ENCODE results near the gene SPAG16.
A peak's percentile ranks its signal among the peaks of the same experiment; 100 is the strongest.
"Not testable (repeated sequence)": the region's sequence is repeated elsewhere in the genome, so short reads cannot be mapped to it uniquely, and the experiment has no call there.

Gene SPAG16

GRCh38 chr2:213848631-213849030 lies 564.4 kb downstream of the SPAG16 start:
- no peak for ATAC-seq

- no peak for ATAC-seq
Observed at GRCh38 chr2:213861638-213862037, 577.4 kb downstream of the SPAG16 start.

DNA sequence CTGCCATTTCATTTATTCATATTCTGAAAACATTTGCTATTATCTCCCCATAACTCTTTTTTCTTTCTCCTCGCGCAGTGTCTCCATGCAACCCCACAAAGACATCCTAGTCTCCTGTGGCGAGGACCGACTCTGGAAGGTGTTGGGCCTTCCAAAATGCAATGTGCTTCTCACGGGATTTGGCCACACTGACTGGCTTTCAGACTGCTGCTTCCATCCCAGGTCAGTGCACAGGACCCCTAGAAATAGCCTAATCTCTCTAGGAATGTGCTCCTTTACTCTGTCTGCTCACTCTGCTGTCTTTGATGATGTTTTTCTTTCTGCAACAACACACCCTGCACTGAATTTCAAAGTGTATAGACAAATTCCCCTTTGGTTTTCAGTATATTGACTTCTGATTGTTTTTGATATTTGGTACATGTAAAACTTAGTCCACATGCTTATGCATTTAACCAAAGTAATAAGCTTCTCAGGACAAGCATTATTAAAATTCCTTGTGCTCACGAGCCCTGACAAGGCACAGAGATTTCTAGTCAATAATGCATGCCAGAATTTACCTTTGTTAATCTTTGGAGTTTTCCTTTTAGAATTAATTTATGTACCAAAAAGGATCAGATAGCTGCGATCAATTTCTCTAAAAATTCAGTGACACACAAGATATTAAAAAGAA lies 578.3 kb downstream of the SPAG16 start:
- ATAC-seq: no peak

- ATAC-seq: no peak
Observed at GRCh38 chr2:213863541-213863940, 579.3 kb downstream of the SPAG16 start.

DNA sequence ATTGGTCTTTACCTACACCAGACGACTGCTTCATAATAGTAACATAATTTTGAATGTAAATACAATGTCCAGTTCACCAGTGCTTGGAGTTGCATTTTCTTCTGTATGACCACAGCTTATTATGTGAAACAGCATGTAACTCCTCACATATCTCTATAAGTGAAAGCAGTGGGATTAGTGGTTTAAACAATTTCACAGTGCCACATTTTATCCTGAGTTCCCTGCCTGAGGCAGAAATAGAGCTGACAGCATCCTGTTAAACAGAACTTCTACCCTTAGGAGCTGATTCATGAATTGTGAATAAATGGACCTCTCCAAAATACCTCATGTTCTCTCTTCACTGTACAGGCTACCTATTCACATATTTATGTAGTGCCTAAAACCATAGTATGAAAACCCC lies 584.3 kb downstream of the SPAG16 start:
- no peak for ATAC-seq

- no peak for ATAC-seq
Observed at GRCh38 chr2:213885485-213885884, 601.2 kb downstream of the SPAG16 start.

DNA sequence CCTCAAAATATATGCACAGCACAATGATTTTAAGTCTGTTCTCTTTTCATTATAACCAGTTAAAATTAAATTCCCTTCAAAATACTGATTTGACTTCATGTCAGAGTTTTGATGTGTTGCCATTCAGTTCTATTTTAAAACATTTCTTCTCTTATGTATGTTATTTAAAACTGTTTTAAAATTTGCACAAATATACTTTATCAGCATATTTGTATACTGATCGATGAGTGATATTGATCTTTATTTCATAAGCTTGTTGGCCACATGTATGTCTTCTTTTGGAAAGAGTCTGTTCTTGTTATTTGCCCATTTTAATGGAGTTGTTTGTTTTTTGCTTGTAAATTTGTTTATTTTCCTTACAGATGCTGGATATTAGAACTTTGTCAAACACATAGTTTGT lies 630.2 kb downstream of the SPAG16 start:
- no peak for ATAC-seq

GRCh38 chr2:213920014-213920413 lies 635.8 kb downstream of the SPAG16 start:
- no peak for ATAC-seq

DNA sequence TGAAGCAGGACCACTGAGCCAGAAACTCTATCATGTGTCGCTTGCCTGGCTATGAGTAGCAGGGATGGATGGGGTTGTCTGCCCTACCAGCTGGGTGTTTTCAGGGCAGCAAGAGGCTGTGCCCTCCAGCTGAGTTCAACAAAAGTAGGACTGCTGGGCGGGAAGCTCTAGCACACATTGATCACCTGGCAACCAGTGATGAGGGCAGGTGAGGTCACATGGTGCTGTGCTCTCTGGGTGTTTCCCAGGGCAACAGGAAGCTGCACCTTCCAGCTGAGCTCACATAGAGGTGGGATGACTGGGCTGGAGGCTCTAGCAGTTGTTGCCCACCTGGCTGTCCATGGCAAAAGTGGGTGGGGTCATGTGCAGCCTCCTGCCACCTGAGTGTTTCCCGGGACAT lies 639.3 kb downstream of the SPAG16 start:
- no peak for ATAC-seq

DNA sequence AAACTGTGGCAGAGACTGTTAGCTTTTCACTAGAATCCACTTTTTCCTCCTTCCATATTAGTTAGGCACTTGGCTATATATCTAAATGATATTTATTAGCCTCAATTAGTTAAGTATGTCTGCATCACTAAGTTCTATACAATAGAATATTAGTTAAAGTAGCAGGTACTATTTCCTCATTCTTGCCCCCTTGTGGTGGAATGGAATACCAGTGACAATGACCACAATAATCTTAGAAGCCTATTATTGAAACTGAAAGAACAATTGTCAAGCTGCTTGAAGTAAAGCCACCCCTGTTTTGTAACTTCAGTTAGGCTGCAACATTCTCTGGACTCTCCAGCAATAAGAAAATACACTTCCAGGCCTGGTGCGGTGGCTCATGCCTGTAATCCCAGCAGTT lies 650.3 kb downstream of the SPAG16 start:
- ATAC-seq: peak; percentile 55 to 60

DNA sequence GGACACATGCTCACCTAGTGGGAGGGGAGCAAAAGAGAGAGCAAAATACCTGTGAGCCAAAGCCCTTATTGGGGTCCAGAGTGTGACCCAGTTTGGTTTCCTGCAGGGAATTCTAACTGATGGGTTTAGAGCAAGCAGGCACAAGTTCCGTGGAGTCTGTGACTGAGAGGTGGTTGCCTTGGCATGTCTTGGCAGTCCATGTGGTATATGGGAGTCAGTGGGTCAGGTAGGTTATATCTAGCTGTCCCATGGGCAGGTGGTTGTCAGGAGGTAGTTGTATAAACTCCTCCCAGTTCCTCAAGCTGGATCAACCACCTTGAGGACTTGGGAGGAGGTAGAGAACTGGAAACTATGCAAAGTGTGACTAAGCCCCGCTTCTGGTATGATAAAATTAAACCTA lies 673.8 kb downstream of the SPAG16 start:
- ATAC-seq: no peak

GRCh38 chr2:213959589-213959988 lies 675.3 kb downstream of the SPAG16 start:
- no peak for ATAC-seq

DNA sequence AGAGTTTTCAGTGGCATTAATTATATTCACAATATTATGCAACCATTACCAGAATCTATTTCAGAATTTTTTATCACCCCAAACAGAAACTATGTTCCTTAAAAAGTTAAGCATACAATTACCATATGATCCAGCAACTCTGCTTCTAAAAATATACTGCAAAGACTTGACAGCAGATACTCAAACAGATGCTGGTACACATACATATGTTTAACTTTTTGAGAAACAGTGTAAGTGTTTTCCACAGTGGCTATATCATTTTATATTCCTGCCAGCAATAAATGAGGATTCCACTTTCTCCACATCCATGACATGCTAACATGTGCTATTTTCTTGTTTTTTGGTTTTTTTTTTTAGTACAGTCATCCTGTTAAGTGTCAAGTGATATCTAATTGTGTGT lies 687.3 kb downstream of the SPAG16 start:
- ATAC-seq: no peak

DNA sequence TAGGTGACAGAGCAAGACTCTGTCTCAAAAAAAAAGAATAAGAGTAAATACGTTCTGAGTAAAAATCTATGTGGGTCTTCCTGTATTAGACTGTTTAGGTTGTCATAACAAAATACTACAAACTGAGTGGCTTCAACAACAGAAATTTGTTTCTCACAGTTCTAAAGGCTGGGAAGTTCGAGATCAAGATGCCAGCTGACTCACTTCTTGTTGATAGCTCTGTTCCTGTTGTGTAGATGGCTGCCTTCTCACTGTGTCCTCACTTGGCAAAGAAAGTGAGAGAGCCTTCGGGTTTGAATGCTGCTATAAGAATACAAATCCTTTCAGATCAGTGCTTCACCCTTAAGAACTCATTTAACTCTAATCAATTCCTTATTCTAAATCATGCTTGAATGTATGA lies 696.6 kb downstream of the SPAG16 start:
- no peak for ATAC-seq

DNA sequence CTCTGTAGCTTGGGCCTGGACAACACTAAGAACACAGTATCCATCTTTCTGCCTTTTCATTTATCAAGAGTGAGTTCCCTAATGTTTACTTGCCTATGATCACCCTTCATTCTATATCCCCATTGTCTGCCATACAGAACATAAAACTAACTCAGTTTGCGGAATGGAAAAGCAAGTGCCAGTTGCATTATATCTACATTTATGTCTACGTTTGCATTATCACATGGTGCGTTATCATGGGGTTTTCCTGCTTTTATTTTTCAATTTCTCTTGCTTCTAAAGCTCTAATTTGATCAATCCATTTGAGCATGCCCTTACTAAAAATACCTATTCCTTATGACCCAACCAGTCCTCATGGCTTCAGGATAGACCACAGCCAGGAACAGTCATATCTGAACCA lies 704.9 kb downstream of the SPAG16 start:
- ATAC-seq: no peak

GRCh38 chr2:213991453-213992108 lies 707.3 kb downstream of the SPAG16 start:
- ATAC-seq: no peak

DNA sequence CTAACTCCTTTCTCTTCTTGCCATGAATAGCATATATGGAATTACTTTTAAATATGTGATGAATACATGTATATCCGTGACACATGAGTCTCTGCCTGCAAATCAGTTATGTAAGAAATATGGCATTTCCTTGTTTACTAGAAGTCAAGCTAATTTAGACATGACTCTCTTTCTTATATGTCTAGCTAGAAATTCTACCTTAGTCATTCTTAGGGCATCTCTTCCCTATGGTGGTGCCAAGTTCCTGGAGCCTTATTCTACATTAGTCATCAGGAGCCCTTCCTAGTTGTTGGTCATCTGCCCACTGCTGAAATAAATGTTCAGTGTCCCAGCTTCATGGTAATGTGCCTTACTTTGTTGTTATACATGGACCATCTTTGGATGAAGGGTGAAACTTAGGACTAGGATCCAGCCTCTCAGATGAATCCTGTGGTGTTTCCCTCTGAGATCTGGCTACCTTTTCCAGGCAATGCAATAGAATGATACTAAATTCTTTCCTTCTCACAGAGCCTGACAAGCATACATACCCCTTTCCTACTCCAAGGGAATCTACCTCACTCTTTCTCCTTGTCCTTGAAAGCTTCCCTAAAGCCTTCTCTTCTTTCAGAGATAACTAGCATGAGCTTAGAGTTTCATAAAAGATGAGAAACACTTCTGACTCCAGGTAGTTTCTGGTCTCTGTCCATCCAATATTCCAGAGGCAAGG lies 711.3 kb downstream of the SPAG16 start:
- no peak for ATAC-seq

- ATAC-seq: not testable (repeated sequence)
Observed at GRCh38 chr2:213998976-213999375, 714.7 kb downstream of the SPAG16 start.

- no peak for ATAC-seq
Observed at GRCh38 chr2:214004463-214004862, 720.2 kb downstream of the SPAG16 start.

DNA sequence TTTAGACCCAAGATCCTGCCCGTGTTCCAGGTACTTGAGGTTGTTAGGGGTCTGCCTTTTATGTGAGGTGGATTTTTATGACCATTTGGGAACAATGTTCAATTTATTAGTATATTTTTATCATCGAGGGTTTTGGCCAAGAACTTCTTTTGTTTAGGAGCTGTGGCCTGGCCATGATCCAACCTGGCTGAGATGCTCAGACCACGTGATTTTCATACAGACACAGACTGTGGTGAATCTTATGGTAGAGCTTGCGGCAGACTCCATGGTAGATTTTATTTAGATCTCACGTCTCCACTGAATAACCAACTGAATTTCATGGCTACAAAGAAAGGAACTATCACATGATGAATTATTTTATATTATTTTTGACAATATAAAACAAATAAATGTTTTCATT lies 721.1 kb downstream of the SPAG16 start:
- no peak for ATAC-seq

GRCh38 chr2:214006601-214007000 lies 722.3 kb downstream of the SPAG16 start:
- ATAC-seq: no peak

GRCh38 chr2:214011676-214012075 lies 727.4 kb downstream of the SPAG16 start:
- no peak for ATAC-seq

DNA sequence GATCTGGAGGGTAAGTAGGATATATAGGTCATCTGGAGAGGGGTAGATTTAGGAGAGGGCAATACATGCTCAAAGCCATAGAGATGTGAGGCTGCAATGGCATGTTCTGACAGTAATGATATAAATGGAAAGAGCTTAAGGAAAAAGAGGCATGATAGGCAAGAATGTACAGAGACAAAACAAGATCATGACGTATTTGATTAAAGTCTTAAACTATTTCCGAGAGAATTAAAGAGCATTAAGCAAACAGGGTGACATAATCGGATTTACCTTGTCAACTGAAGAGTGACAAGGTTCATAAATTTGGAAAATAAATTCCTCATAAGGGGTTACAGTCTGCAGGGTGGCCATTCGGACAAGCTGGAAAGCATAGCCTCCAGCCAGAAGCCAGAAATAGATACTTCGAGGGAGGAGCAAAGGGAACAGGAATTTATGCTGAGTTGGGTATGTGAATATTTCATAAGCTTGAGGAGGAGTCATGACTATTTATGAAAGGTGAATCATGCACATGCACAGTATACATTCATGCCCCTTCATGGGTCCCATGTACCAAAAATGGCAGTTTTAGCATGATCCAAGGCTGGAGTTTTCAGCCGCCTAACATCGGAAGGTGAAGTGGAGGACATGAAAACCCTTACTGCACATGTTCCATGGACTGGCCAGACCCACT lies 730.4 kb downstream of the SPAG16 start:
- ATAC-seq: no peak

Data from activated CD4-positive, CD25-positive, alpha-beta regulatory T cell treated with anti-CD3 and anti-CD28 coated beads, Interleukin-2, amount 50 U/mL, for 24 hours (primary cell).